Memory B cell (primary cell): ENCODE data around the gene VMP1.
"Not testable (repeated sequence)": the region's sequence is repeated elsewhere in the genome, so short reads cannot be mapped to it uniquely, and the experiment has no call there.

Experiments
- ATAC-seq: fragments of 150-1000 bp; cut with Tn5 transposase; 2 replicates; pipeline ENCODE4 v1.10.0; 2021; ENCODE audit warnings: low read depth, mild to moderate bottlenecking, moderate library complexity
- DNase-seq, 2 donors: peaks; one replicate each; pipeline ENCODE4 v3.0.0; 2022; ENCODE audit warnings: low spot score in 2 of 2
- H3K27ac Mint-ChIP-seq: one replicate; pipeline ENCODE4 v1.8.0; 2022; ENCODE audit warnings: mild to moderate bottlenecking, moderate library complexity, mixed read lengths
- H3K27me3 Mint-ChIP-seq: one replicate; pipeline ENCODE4 v1.8.0; 2022; ENCODE audit warnings: mixed read lengths
- H3K36me3 Mint-ChIP-seq: one replicate; pipeline ENCODE4 v1.8.0; 2022; ENCODE audit warnings: mild to moderate bottlenecking, mixed read lengths
- H3K4me1 Mint-ChIP-seq: one replicate; pipeline ENCODE4 v1.8.0; 2022; ENCODE audit warnings: mixed read lengths
- H3K4me3 Mint-ChIP-seq: one replicate; pipeline ENCODE4 v1.8.0; 2022; ENCODE audit warnings: mild to moderate bottlenecking, moderate library complexity, mixed read lengths
- H3K9me3 Mint-ChIP-seq: one replicate; pipeline ENCODE4 v1.8.0; 2022; ENCODE audit warnings: mixed read lengths

VMP1 gene

DNA sequence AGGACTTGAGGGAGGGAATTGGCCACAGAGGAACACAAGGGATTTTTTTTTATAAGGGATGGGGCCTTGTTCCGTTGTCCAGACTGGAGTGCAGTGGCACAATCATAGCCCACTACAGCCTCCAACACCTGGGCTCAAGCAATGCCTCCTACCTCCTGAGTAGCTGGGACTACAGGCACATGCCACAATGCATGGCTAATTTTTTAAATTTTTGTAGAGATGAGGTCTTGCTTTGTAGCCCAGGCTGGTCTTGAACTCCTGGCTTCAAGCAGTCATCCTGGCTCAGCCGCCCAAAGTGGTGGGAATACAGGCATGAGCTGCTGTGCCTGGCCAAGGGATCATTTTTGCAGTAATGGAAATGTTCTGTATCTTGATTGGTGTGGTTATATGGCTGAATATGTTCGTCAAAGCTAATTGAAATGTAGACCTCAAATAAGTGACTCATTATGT lies 56.9 kb downstream of the VMP1 start:
- Mint-ChIP-seq H3K9me3 (peaks cover 2% of the 10 kb centered on the region), H3K4me3 (no peak overlapping the region), H3K27me3 (no peaks in the 10 kb centered on the region), H3K4me1 (peaks cover 3% of the 10 kb centered on the region), H3K36me3 (peaks cover 21% of the 10 kb centered on the region), H3K27ac (no peak overlapping the region)
- no peak for ATAC-seq
- no peak for DNase-seq

DNA sequence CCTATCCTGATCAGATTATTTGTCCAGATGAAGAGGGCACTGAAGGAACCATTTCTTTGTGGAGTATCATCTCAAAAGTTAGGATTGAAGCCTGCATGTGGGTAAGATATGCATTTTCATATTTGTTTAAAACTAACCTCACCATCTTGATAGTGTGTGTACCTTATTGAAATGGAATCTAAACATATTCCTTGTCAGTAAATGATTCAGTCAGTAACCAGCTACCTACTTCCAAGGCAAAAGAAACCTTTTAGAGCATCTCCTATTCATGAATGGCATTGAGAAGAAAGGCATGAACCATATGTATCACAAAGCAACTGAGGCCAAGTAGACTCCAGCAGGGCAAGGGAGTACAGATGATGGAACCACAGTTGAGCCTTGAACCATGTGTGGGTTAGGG lies 57.6 kb downstream of the VMP1 start:
- H3K9me3 Mint-ChIP-seq: no peaks in the 10 kb centered on the region
- no peak overlapping the region for H3K27ac Mint-ChIP-seq
- H3K36me3 Mint-ChIP-seq: peaks cover 16% of the 10 kb centered on the region

DNA sequence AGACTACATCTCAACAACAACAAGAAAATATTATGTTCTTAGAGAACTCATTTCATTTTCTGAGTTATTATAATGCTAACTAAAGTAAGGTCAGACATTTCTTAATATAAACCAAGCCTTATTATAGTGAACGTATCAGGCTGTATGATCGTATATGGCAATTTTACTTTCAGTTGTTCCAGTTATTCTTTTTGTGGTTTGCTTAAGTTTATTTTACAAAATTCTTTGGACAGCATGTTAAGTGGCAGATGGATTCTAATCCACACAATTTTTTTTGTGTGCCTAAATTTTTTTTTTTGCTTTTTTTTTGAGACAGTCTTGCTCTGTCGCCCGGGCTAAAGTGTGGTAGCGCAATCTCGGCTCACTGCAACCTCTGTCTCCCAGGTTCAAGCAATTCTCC lies 59.0 kb downstream of the VMP1 start:
- no peak for DNase-seq
- Mint-ChIP-seq H3K4me1 (peaks cover 3% of the 10 kb centered on the region), H3K4me3 (no peak overlapping the region), H3K27me3 (no peaks in the 10 kb centered on the region), H3K27ac (no peak overlapping the region), H3K9me3 (no peaks in the 10 kb centered on the region), H3K36me3 (peaks cover 16% of the 10 kb centered on the region)
- no peak for ATAC-seq

More for the DNA sequence above, 57.6 kb downstream of the VMP1 start:
- H3K4me3 Mint-ChIP-seq: no peak overlapping the region
- DNase-seq (no peak), ATAC-seq (no peak)
- H3K27me3 Mint-ChIP-seq: no peaks in the 10 kb centered on the region
- peaks cover 3% of the 10 kb centered on the region for H3K4me1 Mint-ChIP-seq

DNA sequence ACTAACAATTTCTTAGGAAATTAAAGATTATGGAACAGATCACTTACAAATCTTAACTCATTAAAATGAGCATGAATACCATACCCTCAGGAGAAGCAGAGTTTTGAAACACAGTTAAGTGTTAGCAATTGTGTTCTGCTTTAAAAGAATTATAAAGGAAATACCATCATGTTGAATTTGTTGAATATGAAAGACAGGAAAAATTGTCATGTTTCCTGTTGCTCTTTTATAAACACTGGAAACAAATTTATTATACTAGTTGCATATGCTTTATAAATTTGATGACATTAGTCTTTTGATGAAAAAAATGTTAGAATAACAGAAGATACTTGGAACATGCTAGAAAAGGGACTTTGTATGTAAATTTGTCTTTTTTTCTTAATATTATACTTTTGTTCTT lies 59.7 kb downstream of the VMP1 start:
- peaks cover 11% of the 10 kb centered on the region for H3K36me3 Mint-ChIP-seq
- H3K9me3 Mint-ChIP-seq: no peaks in the 10 kb centered on the region
- H3K4me1 Mint-ChIP-seq: no peaks in the 10 kb centered on the region
- no peaks in the 10 kb centered on the region for H3K27me3 Mint-ChIP-seq
- H3K27ac Mint-ChIP-seq: no peak overlapping the region
- no peak overlapping the region for H3K4me3 Mint-ChIP-seq
- DNase-seq (no peak), ATAC-seq (no peak)

DNA sequence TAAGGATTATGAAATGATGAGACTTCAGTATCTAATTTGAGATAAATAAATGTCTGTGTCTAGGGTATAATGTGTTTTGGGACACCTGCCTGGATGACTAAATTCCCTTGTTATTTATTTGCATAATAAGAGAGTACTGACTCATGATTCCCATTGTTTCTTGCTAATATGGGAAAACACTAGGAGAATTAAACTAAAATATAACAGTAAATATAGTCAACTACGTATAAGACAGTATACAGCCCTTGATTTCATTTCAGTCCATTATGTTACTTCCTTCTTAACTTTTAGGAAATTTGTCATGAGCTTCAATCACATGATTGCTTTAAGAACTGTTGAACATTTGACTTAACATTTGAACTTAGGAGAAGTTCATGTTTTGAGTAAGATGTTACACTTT lies 62.4 kb downstream of the VMP1 start:
- DNase-seq (no peak), ATAC-seq (no peak)
- H3K27me3 Mint-ChIP-seq: no peaks in the 10 kb centered on the region
- no peak overlapping the region for H3K4me3 Mint-ChIP-seq
- H3K27ac Mint-ChIP-seq: no peak overlapping the region
- no peaks in the 10 kb centered on the region for H3K4me1 Mint-ChIP-seq
- peaks cover 16% of the 10 kb centered on the region for H3K36me3 Mint-ChIP-seq
- H3K9me3 Mint-ChIP-seq: no peaks in the 10 kb centered on the region

DNA sequence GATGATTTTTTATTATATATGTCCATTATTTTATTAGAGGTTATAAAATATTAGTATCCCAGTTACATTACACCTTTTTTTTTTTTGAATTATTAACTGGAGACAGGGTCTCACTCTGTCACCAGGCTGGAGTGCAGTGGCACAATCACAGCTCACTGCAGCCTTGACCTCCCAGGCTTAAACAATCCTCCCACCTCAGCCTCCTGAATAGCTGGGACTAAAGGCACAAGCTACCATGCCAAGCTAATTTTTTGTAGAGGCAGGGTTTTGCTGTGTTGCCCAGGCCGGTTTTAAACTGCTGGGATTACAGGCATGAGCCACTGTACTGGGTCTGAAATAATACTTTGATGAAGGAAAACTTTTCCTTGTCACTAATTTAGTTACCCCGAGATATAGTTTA lies 63.6 kb downstream of the VMP1 start:
- Mint-ChIP-seq H3K36me3 (peaks cover 16% of the 10 kb centered on the region), H3K27me3 (no peaks in the 10 kb centered on the region), H3K9me3 (no peaks in the 10 kb centered on the region), H3K4me1 (no peaks in the 10 kb centered on the region), H3K4me3 (no peak overlapping the region), H3K27ac (no peak overlapping the region)
- DNase-seq (no peak), ATAC-seq (no peak)

DNA sequence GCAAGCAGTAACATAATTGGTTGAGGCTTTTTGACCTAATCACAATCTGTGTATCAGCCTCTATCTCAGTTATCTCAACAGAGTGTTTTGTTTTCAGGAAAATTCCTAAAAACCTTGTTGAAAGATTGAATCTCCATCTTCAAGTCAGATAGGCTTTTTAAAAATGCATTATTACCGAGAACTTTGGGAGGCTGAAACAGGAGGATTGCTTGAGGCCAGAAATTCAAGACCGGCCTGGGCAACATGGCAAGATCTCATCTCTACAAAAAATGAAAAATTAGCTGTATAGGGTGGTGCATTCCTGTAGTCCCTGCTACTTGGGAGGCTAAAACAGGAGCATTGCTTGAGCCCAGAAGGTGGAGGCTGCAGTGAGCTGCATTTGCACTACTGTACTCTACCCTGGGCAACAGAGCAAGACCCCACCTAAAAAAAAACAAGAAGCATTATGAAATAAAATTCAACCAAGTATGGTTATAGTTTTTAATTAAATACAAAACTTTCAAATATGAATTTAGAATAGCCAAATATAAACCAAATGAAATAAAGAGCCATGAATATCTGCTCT lies 68.4 kb downstream of the VMP1 start:
- H3K4me1 Mint-ChIP-seq: peaks cover 3% of the 10 kb centered on the region
- H3K36me3 Mint-ChIP-seq: peaks cover 29% of the 10 kb centered on the region
- DNase-seq: no peak
- H3K27me3 Mint-ChIP-seq: no peaks in the 10 kb centered on the region
- peaks cover 4% of the 10 kb centered on the region for H3K9me3 Mint-ChIP-seq
- no peak for ATAC-seq
- no peak overlapping the region for H3K4me3 Mint-ChIP-seq
- no peak overlapping the region for H3K27ac Mint-ChIP-seq

DNA sequence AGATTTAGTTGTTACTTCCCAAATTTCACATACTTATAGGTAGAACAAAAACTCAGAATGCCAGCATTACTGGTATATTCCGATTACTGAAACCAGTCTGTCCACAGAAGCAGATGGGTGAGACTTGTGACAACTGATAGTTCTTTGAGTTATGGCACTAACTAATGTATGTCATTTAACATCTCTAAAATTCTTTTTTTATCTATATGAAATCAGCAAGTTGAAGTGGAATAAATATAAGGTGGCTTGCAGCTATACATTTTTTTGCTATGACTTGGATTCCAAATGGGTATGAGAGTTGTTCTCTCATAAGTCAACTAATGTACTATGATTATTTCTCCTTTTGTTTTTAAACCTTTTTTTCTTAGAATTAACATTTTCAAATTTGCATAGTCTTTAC lies 69.1 kb downstream of the VMP1 start:
- peaks cover 4% of the 10 kb centered on the region for H3K9me3 Mint-ChIP-seq
- no peak overlapping the region for H3K4me3 Mint-ChIP-seq
- DNase-seq (no peak), ATAC-seq (no peak)
- no peak overlapping the region for H3K27ac Mint-ChIP-seq
- H3K4me1 Mint-ChIP-seq: peaks cover 3% of the 10 kb centered on the region
- H3K27me3 Mint-ChIP-seq: no peaks in the 10 kb centered on the region
- H3K36me3 Mint-ChIP-seq: peaks cover 29% of the 10 kb centered on the region

DNA sequence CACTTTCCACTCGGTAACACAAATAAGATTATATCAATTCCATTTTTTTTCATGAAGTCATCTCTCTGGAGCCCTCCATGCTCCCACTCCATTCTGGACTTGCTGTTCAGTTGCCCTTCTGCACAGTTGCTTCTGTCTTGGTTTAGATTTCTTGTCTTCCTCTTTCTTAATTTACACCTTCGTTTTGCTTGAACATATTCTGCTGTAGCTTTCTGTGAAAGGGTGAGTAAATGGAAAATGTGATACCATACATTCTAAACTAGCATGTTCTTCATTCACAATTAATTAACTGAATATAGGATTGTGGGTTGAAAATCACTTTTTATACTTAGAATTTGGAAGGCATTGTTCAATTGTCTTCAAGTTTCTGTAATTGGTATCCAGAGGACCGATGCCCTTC lies 69.6 kb downstream of the VMP1 start:
- no peak for ATAC-seq
- H3K9me3 Mint-ChIP-seq: peaks cover 4% of the 10 kb centered on the region

DNA sequence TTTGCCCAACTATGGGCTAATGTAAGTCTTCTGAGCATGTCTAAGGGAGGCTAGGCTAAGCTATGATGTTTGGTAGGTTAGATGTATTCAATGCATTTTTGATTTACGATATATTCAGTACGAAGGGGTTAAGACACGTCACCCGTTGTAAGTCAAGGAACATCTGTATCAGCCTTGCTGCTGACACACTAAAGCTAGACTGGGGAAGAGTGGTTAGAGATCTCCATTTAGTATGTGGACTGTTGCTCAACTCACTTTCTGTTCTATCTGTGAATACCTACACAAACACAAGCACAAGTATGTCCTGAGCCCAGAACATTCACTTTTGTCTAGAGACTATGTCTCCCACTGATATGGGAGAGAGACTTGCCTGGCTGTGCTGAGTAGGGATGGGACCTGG lies 71.5 kb downstream of the VMP1 start:
- peak overlapping the region; percentile 73 for H3K27ac Mint-ChIP-seq
- peaks cover 11% of the 10 kb centered on the region for H3K4me1 Mint-ChIP-seq
- ATAC-seq (no peak), DNase-seq (no peak)
- H3K27me3 Mint-ChIP-seq: no peaks in the 10 kb centered on the region
- H3K9me3 Mint-ChIP-seq: peaks cover 4% of the 10 kb centered on the region
- H3K4me3 Mint-ChIP-seq: no peak overlapping the region
- peaks cover 26% of the 10 kb centered on the region for H3K36me3 Mint-ChIP-seq

More for the DNA sequence above, 69.6 kb downstream of the VMP1 start:
- DNase-seq: no peak
- H3K4me3 Mint-ChIP-seq: no peak overlapping the region
- no peaks in the 10 kb centered on the region for H3K27me3 Mint-ChIP-seq
- H3K36me3 Mint-ChIP-seq: peaks cover 29% of the 10 kb centered on the region
- no peak overlapping the region for H3K27ac Mint-ChIP-seq
- peaks cover 3% of the 10 kb centered on the region for H3K4me1 Mint-ChIP-seq

DNA sequence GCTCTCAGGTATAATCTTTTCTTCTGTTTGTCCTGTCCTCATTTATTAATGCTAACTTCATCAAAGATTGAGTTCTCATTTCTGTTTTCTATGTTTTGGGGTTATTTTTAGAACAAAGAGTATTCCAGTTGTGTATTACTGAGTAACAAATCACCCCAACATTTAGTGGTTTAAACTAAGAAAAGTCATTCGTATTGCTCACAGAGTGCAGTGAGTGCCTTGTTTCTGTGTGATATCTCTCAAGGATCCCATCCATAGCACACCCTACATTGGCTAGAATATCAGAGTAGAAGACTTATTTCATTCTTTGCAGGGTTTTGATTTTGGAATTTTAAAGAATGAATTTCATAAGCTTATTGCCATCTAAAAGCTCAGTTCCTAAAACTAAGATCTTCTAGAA lies 72.1 kb downstream of the VMP1 start:
- Mint-ChIP-seq H3K4me1 (peaks cover 16% of the 10 kb centered on the region), H3K4me3 (no peak overlapping the region), H3K27me3 (no peaks in the 10 kb centered on the region), H3K27ac (peak overlapping the region; percentile 73), H3K36me3 (peaks cover 25% of the 10 kb centered on the region), H3K9me3 (peaks cover 4% of the 10 kb centered on the region)
- no peak for DNase-seq
- ATAC-seq: no peak

DNA sequence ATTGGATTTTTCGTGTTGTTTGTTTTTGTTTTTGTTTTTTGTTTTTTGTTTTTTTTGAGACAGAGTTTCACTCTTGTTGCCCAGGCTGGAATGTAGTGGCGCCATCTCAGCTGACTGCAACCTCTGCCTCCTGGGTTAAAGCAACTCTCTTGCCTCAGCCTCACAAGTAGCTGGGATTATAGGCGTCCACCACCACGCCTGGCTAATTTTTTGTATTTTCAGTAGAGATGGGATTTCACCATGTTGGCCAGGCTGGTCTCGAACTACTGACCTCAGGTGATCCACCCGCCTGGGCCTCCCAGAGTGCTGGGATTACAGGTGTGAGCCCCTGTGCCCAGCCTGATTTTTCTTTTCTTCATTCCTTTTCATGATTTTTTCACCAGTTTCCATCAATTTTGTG lies 73.1 kb downstream of the VMP1 start:
- H3K9me3 Mint-ChIP-seq, H3K27ac Mint-ChIP-seq, H3K27me3 Mint-ChIP-seq, ATAC-seq, DNase-seq, H3K4me3 Mint-ChIP-seq: not testable (repeated sequence)
- peaks cover 23% of the 10 kb centered on the region for H3K36me3 Mint-ChIP-seq
- H3K4me1 Mint-ChIP-seq: peaks cover 16% of the 10 kb centered on the region

DNA sequence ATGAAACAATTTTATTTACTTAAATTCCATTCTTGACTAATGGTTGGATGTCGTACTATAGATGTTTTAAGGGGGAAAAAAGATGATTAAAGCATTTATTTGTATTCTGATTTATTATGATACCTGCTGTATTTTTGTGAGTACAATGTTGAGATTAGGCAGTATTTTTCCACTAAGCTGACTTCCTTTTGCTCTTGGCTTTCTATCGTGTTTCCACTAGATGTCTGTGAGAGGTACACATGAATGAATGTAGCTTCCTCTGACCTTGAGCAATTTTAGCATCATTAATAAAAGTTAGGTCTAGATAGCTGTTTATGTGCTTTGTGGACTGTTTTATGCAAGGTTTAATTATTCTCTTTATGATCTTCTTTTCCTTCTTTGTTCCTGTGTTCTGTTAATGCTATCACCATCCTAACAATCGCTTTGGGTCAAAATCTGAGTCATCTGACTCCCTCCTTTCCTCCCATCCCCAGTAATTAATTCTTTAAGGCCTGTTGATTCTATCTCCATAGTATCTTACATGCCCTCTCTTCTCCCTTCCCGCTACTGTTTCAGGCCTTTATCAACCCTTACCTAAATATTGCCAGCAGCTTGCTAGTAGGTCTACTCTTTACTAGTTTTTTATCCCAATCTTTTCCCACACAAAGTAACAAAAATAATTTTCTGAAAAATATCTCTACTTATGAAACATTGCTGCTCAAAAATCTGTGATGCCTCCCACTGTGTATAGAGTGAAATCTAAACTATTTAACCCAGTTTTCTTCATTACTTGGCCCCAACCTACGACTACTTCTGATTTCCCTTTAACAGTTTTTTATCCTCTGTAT lies 76.0 kb downstream of the VMP1 start:
- H3K4me3 Mint-ChIP-seq: peak overlapping the region; percentile 65
- H3K27me3 Mint-ChIP-seq: no peaks in the 10 kb centered on the region
- H3K9me3 Mint-ChIP-seq: no peaks in the 10 kb centered on the region
- ATAC-seq (no peak), DNase-seq (no peak)
- peaks cover 24% of the 10 kb centered on the region for H3K4me1 Mint-ChIP-seq
- H3K36me3 Mint-ChIP-seq: peaks cover 7% of the 10 kb centered on the region
- H3K27ac Mint-ChIP-seq: peak overlapping the region; percentile 84

DNA sequence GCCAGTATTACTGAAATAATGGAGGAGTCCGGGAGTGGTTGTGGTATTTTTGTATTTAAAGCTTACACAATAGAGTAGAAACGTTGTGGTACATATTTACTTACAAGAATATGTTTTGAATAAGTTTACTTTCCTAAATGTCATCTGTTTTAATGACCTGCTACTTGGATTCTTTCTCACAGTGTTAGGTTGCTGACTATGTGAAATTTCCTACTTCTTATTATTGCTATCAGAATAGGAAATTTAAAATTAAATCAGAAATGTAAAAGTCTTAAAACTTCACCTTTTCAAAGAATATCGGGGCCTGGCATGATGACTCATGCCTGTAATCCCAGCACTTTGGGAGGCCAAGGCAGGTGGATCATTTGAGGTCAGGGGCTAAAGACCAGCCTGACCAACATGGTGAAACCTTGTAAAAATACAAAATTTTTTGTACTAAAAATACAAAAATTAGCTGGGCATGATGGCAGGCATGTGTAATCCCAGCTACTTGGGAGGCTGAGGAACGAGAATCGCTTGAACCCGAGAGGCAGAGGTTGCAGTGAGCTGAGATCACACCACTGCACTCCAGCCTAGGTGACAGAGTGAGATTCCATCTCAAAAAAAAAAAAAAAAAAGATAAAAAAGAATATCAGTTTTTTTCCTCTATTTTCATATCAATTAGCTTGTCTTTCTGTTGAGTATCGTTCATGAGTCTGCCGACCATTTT lies 77.8 kb downstream of the VMP1 start:
- ATAC-seq: no peak
- Mint-ChIP-seq H3K4me1 (peaks cover 21% of the 10 kb centered on the region), H3K27me3 (no peaks in the 10 kb centered on the region), H3K27ac (no peak overlapping the region), H3K36me3 (no peaks in the 10 kb centered on the region), H3K9me3 (no peaks in the 10 kb centered on the region), H3K4me3 (no peak overlapping the region)
- no peak for DNase-seq
